GM11168 (cell line): ENCODE data around the gene KCNQ1.

Experiments used
- in situ Hi-C: fragments of 300-500 bp; cut with MboI; formaldehyde crosslinking; loops from one replicate; pipeline ENCODE4 v1.12.0; 2022; ENCODE audit warnings: low sequenced_read_pairs; ENCODE audit not compliant: unreplicated experiment

KCNQ1 gene

GRCh38 chr11:2529173-2529572 lies 84.4 kb downstream of the KCNQ1 start:
- in situ Hi-C loops = loop anchor here (5.0 kb wide), 1 partner anchor 102 kb away; no protein-coding TSS in a partner anchor

- in situ Hi-C loops = loop anchor here (5.0 kb wide), 2 partner anchors 102 to 358 kb away; partner anchors contain the start of gene CDKN1C
Observed at GRCh38 chr11:2529636-2530035, 84.8 kb downstream of the KCNQ1 start.

- in situ Hi-C loops = loop anchor here (5.0 kb wide), 1 partner anchor 357 kb away; the partner anchor contains the start of gene CDKN1C
Observed at GRCh38 chr11:2530131-2530854, 85.5 kb downstream of the KCNQ1 start.

- in situ Hi-C loops = loop anchor here (5.0 kb wide), 1 partner anchor 356 kb away; the partner anchor contains the start of gene CDKN1C
Observed at GRCh38 chr11:2530855-2531200, 86.0 kb downstream of the KCNQ1 start.

- in situ Hi-C loops = loop anchor here (5.0 kb wide), 1 partner anchor 356 kb away; the partner anchor contains the start of gene CDKN1C
Observed at GRCh38 chr11:2531277-2531986, 86.6 kb downstream of the KCNQ1 start.

- in situ Hi-C loops = loop anchor here (5.0 kb wide), 1 partner anchor 355 kb away; the partner anchor contains the start of gene CDKN1C
Observed at GRCh38 chr11:2531987-2532703, 87.3 kb downstream of the KCNQ1 start.

GRCh38 chr11:2532704-2533586 lies 88.1 kb downstream of the KCNQ1 start:
- in situ Hi-C loops = loop anchor here (5.0 kb wide), 1 partner anchor 354 kb away; the partner anchor contains the start of gene CDKN1C

- in situ Hi-C loops = loop anchor here (5.0 kb wide), 1 partner anchor 354 kb away; the partner anchor contains the start of gene CDKN1C
Observed at GRCh38 chr11:2533587-2534133, 88.9 kb downstream of the KCNQ1 start.

GRCh38 chr11:2534134-2534956 lies 89.5 kb downstream of the KCNQ1 start:
- in situ Hi-C loops = loop anchor here (5.0 kb wide), 1 partner anchor 353 kb away; the partner anchor contains the start of gene CDKN1C

GRCh38 chr11:2534957-2535672 lies 90.3 kb downstream of the KCNQ1 start:
- in situ Hi-C loops = loop anchor here (5.0 kb wide), 1 partner anchor 352 kb away; the partner anchor contains the start of gene CDKN1C

GRCh38 chr11:2535673-2536439 lies 91.0 kb downstream of the KCNQ1 start:
- in situ Hi-C loops = no loop called here

GRCh38 chr11:2536440-2536989 lies 91.7 kb downstream of the KCNQ1 start:
- in situ Hi-C loops = no loop called here

GRCh38 chr11:2537010-2537705 lies 92.3 kb downstream of the KCNQ1 start:
- in situ Hi-C loops = no loop called here

- in situ Hi-C loops = no loop called here
Observed at GRCh38 chr11:2537896-2538724, 93.3 kb downstream of the KCNQ1 start.

GRCh38 chr11:2538951-2539350 lies 94.1 kb downstream of the KCNQ1 start:
- in situ Hi-C loops = no loop called here
